ENCODE results near the gene ATP11B. TPM values are rescaled to one million over a fixed set of nuclear protein-coding genes. Genes with fewer than 3 reads are reported as not detected.

The ATP11B gene
- total and polyA plus RNA-seq, 2 experiments from 2014 or later: 5.8 to 24.7 TPM

- Histone ChIP-seq H3K79me2 (replicated peaks; ENCODE audit: insufficient read depth) (no peaks in the 10 kb centered on the region), H3K4me2 (no peak overlapping the region), H3K36me3 (ENCODE audit: insufficient read depth) (no peaks in the 10 kb centered on the region), H4K20me1 (replicated peaks; ENCODE audit: insufficient read depth) (no peaks in the 10 kb centered on the region), H3K4me1 (ENCODE audit: insufficient read depth) (no peaks in the 10 kb centered on the region), H3K27ac (ENCODE audit: low read depth) (no peak overlapping the region), H3K27me3 (ENCODE audit: insufficient read depth) (no peaks in the 10 kb centered on the region), H3F3A (replicated peaks; ENCODE audit: low read depth) (no peaks in the 10 kb centered on the region), H3K9me2 (ENCODE audit: insufficient read depth) (no peaks in the 10 kb centered on the region), H3K4me3 (no peak overlapping the region), H2AFZ (no peak overlapping the region)
- no peak for ATAC-seq
- H3K36me3 Mint-ChIP-seq (ENCODE audit: low read depth): no peaks in the 10 kb centered on the region
- no peak overlapping the region for H3K4me3 Mint-ChIP-seq
- no peaks in the 10 kb centered on the region for H3K27me3 Mint-ChIP-seq (ENCODE audit: insufficient read depth, low read depth, poor library complexity)
- TF ChIP-seq ZNF462 (CRISPR knock-in tag; IDR thresholded peaks at IDR 0.05): no peak
- H3K9me3 Mint-ChIP-seq: no peaks in the 10 kb centered on the region
- no peak overlapping the region for H3K27ac Mint-ChIP-seq
- no peaks in the 10 kb centered on the region; the same call in 1 of the 3 replicates for H3K4me1 Mint-ChIP-seq
- no peak for DNase-seq (ENCODE audit: low spot score)
These were observed 10.2 kb upstream of the ATP11B start for GRCh38 chr3:182783106-182783505.

- ATAC-seq (no peak), DNase-seq (ENCODE audit: low spot score) (no peak)
- Histone ChIP-seq H3K4me1 (ENCODE audit: insufficient read depth) (no peaks in the 10 kb centered on the region), H3K4me2 (no peak overlapping the region), H3K27me3 (ENCODE audit: insufficient read depth) (no peaks in the 10 kb centered on the region), H3F3A (replicated peaks; ENCODE audit: low read depth) (no peaks in the 10 kb centered on the region), H3K79me2 (replicated peaks; ENCODE audit: insufficient read depth) (no peaks in the 10 kb centered on the region), H3K27ac (ENCODE audit: low read depth) (no peak overlapping the region), H3K9me2 (ENCODE audit: insufficient read depth) (no peaks in the 10 kb centered on the region), H3K4me3 (no peak overlapping the region), H3K36me3 (ENCODE audit: insufficient read depth) (no peaks in the 10 kb centered on the region), H2AFZ (peak overlapping the region; percentile 56; the same call in 1 of the 2 replicates), H4K20me1 (replicated peaks; ENCODE audit: insufficient read depth) (no peaks in the 10 kb centered on the region)
- Mint-ChIP-seq H3K36me3 (ENCODE audit: low read depth) (no peaks in the 10 kb centered on the region), H3K9me3 (no peaks in the 10 kb centered on the region), H3K27me3 (ENCODE audit: insufficient read depth, low read depth, poor library complexity) (no peaks in the 10 kb centered on the region), H3K27ac (no peak overlapping the region), H3K4me1 (no peaks in the 10 kb centered on the region; the same call in 1 of the 3 replicates), H3K4me3 (no peak overlapping the region)
- no peak for TF ChIP-seq ZNF462 (CRISPR knock-in tag; IDR thresholded peaks at IDR 0.05)
- TF ChIP-seq, protein P1, sequence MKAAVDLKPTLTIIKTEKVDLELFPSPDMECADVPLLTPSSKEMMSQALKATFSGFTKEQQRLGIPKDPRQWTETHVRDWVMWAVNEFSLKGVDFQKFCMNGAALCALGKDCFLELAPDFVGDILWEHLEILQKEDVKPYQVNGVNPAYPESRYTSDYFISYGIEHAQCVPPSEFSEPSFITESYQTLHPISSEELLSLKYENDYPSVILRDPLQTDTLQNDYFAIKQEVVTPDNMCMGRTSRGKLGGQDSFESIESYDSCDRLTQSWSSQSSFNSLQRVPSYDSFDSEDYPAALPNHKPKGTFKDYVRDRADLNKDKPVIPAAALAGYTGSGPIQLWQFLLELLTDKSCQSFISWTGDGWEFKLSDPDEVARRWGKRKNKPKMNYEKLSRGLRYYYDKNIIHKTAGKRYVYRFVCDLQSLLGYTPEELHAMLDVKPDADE (IDR thresholded peaks at IDR 0.05): no peak
- no peak for TF ChIP-seq NANOG (IDR thresholded peaks at IDR 0.05; ENCODE audit: borderline replicate concordance)
- no peak for TF ChIP-seq EZH2phosphoT487 (IDR thresholded peaks at IDR 0.05; ENCODE audit: unreplicated experiment)
- no peak for TF ChIP-seq EZH2 (IDR thresholded peaks at IDR 0.05; ENCODE audit: low read depth, unreplicated experiment)
These were observed 8.8 kb upstream of the ATP11B start for GRCh38 chr3:182784542-182784941.
